GM12801 (cell line): Measurements from ENCODE around the gene PPARG.

Experiments
- CTCF ChIP-seq: IDR thresholded peaks from one replicate; pipeline ENCODE4 v1.5.1; 2011; ENCODE audit warnings: control low read depth; ENCODE audit not compliant: insufficient read length; ENCODE audit errors: extremely low read depth

PPARG gene

GRCh38 chr3:12342151-12342550 is 53.3 kb downstream of the PPARG start:
- TF ChIP-seq CTCF: no peak

GRCh38 chr3:12343047-12343501 is 54.2 kb downstream of the PPARG start:
- TF ChIP-seq CTCF: no peak

GRCh38 chr3:12345141-12345561 is 56.3 kb downstream of the PPARG start:
- no peak for TF ChIP-seq CTCF

GRCh38 chr3:12345584-12346494 is 57.0 kb downstream of the PPARG start:
- no peak for TF ChIP-seq CTCF

GRCh38 chr3:12347301-12347700 is 58.4 kb downstream of the PPARG start:
- no peak for TF ChIP-seq CTCF

- no peak for TF ChIP-seq CTCF
These were observed 61.3 kb downstream of the PPARG start for GRCh38 chr3:12349895-12350811.

- TF ChIP-seq CTCF: no peak
These were observed 62.3 kb downstream of the PPARG start for GRCh38 chr3:12351145-12351544.
